SK-N-SH (cell line): ENCODE results near the gene TMEM132D.

Experiments used
- CTCF ChIP-seq: fragments of 200-600 bp; sonication (generic); IDR thresholded peaks from 2 replicates; pipeline ENCODE4 v1.6.1; 2017; ENCODE audit warnings: antibody characterized with exemption, mild to moderate bottlenecking, moderate library complexity
- EZH2phosphoT487 ChIP-seq: fragments of 200-600 bp; sonication (generic); IDR thresholded peaks from 2 replicates; pipeline ENCODE4 v1.6.1; 2017; ENCODE audit warnings: low read depth, mixed run types, mild to moderate bottlenecking, antibody characterized with exemption, moderate library complexity, borderline replicate concordance
- IRF3 ChIP-seq: fragments of 150-350 bp; IDR thresholded peaks from 2 replicates; pipeline ENCODE4 v1.6.1; 2016; ENCODE audit warnings: mild to moderate bottlenecking, low read depth, low read length
- JUND ChIP-seq: IDR thresholded peaks from 2 replicates; pipeline ENCODE4 v1.4.0; 2012
- NFIC ChIP-seq: IDR thresholded peaks from 2 replicates; pipeline ENCODE4 v1.4.0; 2012; ENCODE audit warnings: borderline replicate concordance
- PBX3 ChIP-seq: IDR thresholded peaks from 2 replicates; pipeline ENCODE4; 2012
- POLR2AphosphoS5 ChIP-seq: IDR thresholded peaks from 2 replicates; pipeline ENCODE4 v1.6.1; 2012; ENCODE audit warnings: low read depth, low read length
- RCOR1 ChIP-seq: fragments of 150-350 bp; IDR thresholded peaks from 2 replicates; pipeline ENCODE4 v1.6.1; 2017; ENCODE audit warnings: antibody characterized with exemption, low read length
- RFX5 ChIP-seq: IDR thresholded peaks from 2 replicates; pipeline ENCODE4 v1.6.1; 2012; ENCODE audit warnings: mild to moderate bottlenecking, improper control_type of control experiment, low read length
- TAF1 ChIP-seq: IDR thresholded peaks from 2 replicates; pipeline ENCODE4 v1.6.1; 2012; ENCODE audit warnings: low read depth, mild to moderate bottlenecking, low read length, moderate library complexity, borderline replicate concordance
- YY1 ChIP-seq: IDR thresholded peaks from 2 replicates; pipeline ENCODE4 v1.4.0; 2012; ENCODE audit warnings: low read depth, mild to moderate bottlenecking

GRCh38 chr12:129719416-129719815 is 184.4 kb downstream of the TMEM132D start:
- no peak for TF ChIP-seq PBX3
- TF ChIP-seq POLR2AphosphoS5 = no peak
- TF ChIP-seq RCOR1 = no peak
- no peak for TF ChIP-seq RFX5
- TF ChIP-seq TAF1 = no peak
- no peak for TF ChIP-seq JUND
- no peak for TF ChIP-seq CTCF
- no peak for TF ChIP-seq IRF3
- TF ChIP-seq YY1 = no peak
- TF ChIP-seq NFIC = no peak
- no peak for TF ChIP-seq EZH2phosphoT487
